NCI-H460 (cell line): ENCODE measurements around the gene FASTKD1. TPM values are rescaled to one million over a fixed set of nuclear protein-coding genes. Genes with fewer than 3 reads are reported as not detected.

Experiments
- DNase-seq: peaks from one replicate; pipeline ENCODE4 v3.0.0-alpha.2; 2016; ENCODE audit warnings: low read depth; ENCODE audit errors: extremely low read depth
- total RNA-seq: library from RNA; depleted of rRNA; stranded (reverse); fragments of >200 nt; shearing (Covaris generic); gene quantifications from 2 replicates; pipeline ENCODE4 v1.2.3, GENCODE V29; 2014; rRNA removed

Gene FASTKD1
- total RNA-seq, 1 experiment from 2014 or later = 45.4 TPM

- no peak for DNase-seq
Measured at GRCh38 chr2:169509955-169510354, 63.7 kb downstream of the FASTKD1 start.

GRCh38 chr2:169509298-169509885 lies 64.3 kb downstream of the FASTKD1 start, which contains the start of gene KLHL41:
TSS of gene KLHL41 (plus strand) at chr2:169509702. CDS start at chr2:169509779, 77 bp downstream.
- no peak for DNase-seq

DNA sequence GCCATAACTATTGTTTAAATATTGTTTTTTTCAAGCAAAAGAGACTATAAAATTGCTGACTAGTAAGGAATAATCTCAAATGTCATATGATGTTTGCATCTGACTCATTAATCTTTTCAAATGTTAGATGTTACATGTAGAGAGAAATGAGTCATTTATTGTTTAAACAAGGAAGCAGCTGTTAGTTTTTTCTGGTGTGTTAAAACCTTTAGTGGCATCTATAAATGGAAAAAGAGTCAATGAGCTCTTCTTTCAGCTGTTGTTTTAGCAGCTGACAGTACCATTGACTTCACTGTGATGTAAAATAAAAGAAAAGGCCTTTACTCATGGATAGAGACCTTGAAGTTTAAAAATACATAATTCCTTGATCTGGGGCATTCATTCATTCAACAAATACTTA lies 66.0 kb downstream of the FASTKD1 start:
- peak; percentile 33 for DNase-seq

GRCh38 chr2:169504651-169505050 lies 69.0 kb downstream of the FASTKD1 start:
- no peak for DNase-seq

- no peak for DNase-seq
Measured at GRCh38 chr2:169495310-169495928, 78.2 kb downstream of the FASTKD1 start.

- DNase-seq = no peak
Measured at GRCh38 chr2:169493360-169493759, 80.3 kb downstream of the FASTKD1 start.

DNA sequence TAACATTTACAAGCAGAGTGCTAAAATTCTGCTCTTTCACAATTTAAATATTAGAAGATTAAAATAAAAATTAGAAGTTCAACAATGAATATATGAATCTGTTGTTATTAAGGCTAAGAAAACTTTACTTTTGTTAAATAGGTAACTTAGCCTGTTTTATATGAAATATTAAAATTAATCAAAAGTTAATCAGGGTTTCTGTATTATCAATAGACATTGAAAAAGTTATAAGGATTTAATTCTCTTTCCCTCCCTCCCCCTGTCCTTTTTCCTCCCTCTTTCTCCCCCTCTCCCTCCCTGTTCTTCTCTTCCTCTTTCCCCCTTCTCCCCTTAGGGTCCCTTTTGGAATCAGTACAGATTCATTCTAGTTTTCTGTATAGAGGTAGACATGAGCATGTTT lies 82.3 kb downstream of the FASTKD1 start:
- no peak for DNase-seq

- DNase-seq = no peak
Measured at GRCh38 chr2:169490834-169491233, 82.8 kb downstream of the FASTKD1 start.

DNA sequence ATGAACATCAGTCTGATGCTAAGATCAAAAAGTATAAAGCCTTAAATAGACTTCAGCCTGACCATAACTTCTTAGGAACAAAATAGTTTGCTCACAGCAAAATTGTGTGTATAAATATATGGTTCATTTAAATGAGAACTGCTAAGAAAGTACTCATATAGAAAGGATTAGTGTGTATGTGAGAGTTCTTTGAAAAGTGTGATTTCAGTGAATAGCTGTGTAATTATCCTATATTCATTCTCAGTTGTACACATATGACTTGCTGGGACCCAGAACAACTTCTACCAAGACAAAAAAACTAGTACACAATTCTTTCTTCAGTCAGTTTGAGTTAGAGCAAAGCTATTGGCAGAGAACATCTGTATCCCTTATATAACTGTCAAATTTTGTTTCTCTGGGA lies 87.2 kb downstream of the FASTKD1 start:
- DNase-seq = no peak

DNA sequence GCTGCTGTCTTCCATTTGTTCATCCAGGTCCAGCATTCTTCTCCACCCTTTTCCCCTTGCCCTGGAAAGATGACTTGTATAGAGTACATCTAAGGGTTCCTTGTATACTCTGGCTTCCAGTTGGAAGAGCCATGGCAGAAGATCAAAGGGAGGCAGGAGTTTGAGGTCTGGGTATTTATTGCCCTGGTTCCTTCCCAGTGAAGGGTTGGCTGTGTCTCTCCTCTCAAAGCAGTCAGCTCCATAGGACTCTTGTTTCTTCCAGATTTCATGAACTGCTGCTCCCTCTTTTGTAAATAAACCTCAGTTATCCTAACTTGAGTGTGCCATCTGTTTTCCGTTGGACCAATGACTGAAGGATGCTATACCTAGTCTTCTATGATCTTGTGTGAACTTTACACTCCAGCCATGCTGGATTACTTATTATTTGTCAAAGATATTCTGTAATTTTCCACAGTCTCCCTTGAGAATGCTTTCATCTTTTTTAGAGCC lies 88.0 kb downstream of the FASTKD1 start:
- DNase-seq = no peak

DNA sequence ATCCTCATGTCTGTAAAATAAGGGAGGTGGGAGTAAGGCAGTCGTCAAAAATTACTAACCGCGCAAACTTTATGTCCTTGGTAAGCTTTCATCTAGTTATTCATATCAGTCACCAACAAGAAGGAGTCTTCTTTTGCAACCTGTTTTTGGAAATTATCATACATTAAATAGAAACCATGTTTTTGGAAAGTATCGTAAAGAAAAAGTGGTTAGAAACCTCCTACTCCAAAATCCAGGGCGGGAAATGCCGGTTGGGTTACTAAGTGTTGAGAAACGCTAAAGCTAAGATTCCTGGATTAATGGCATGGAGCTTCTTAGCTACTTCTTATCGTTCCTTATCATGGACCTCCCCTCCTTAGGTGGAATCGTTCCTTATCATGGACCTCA lies 93.6 kb downstream of the FASTKD1 start:
- DNase-seq = no peak

Other genes with a start within 250 kb of the FASTKD1 start
- gene LRP2, start 211.3 kb downstream of the FASTKD1 start, total RNA-seq = 0.07 and 0.20 TPM in 2 replicates
- gene BBS5, start 94.4 kb downstream of the FASTKD1 start, total RNA-seq = 5.4 and 6.2 TPM in 2 replicates
- not detected in 2 replicates for gene KLHL41, start 64.2 kb downstream of the FASTKD1 start, total RNA-seq
- gene PPIG, start 10.5 kb upstream of the FASTKD1 start, total RNA-seq = 32.0 and 34.0 TPM in 2 replicates
- 0.12 and 0.20 TPM in 2 replicates for gene CFAP210, start 120.5 kb upstream of the FASTKD1 start, total RNA-seq
- 3.8 and 5.5 TPM in 2 replicates for gene PHOSPHO2, start 120.6 kb upstream of the FASTKD1 start, total RNA-seq
- 19.6 and 26.1 TPM in 2 replicates for gene KLHL23, start 160.0 kb upstream of the FASTKD1 start, total RNA-seq
- gene SSB, start 225.0 kb upstream of the FASTKD1 start, total RNA-seq = 173 and 197 TPM in 2 replicates